GM19035 (cell line): ENCODE measurements around the gene CFAP251.
"Not testable (repeated sequence)": the region's sequence is repeated elsewhere in the genome, so short reads cannot be mapped to it uniquely, and the experiment has no call there.

Experiments used
- ATAC-seq: cut with Tn5 transposase; IDR thresholded peaks from one replicate; pipeline ENCODE4 v1.9.1; 2021; ENCODE audit not compliant: unreplicated experiment

Gene CFAP251

DNA sequence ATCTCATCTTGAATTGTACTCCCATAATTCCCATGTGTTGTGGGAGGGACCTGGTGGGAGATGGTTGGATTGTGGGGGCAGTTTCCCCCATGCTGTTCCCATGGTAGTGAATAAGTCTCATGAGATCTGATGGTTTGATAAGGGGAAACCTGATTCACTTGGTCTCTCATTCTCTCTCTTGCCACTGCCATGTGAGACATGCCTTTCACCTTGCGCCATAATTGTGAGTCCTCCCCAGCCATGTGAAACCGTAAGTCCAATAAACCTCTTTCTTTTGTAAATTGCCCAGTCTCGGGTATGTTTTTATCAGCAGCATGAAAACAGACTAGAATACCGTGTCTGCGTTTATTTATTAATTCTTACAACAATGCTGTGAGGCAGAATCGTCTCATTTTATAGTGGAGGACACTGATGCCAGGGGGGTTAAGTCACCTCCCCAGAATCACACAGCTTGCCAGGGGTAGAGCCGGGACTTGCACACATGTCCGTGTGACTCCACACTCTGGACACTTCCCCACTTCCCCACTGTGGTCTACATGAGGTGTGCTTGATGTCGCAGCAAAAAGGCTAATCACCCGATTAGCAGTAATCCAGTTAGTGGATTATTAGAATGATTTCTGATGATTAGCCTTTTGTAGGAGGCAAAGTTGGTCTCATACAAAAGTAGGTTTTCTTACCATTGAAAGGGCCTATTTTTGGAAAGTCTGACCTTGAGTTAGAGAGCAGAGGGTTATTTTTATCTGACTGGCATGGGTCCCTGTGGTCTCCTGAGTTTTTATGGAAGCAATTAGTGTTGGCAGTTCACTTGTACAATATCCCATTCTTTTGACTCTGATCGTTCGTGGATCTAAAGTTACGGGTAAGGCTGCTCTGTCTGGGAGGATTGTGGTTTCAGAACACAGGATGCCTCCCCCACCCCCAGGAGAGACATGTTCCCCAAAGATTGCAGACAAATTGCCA is 55.9 kb downstream of the CFAP251 start:
- ATAC-seq, result no peak

GRCh38 chr12:121975021-121975420 is 56.6 kb downstream of the CFAP251 start:
- no peak for ATAC-seq

GRCh38 chr12:121976950-121977349 is 58.6 kb downstream of the CFAP251 start:
- ATAC-seq, result no peak

GRCh38 chr12:121980191-121980891 is 61.9 kb downstream of the CFAP251 start:
- no peak for ATAC-seq

GRCh38 chr12:121980892-121981272 is 62.5 kb downstream of the CFAP251 start:
- no peak for ATAC-seq

GRCh38 chr12:121981456-121981855 is 63.1 kb downstream of the CFAP251 start:
- ATAC-seq, result no peak

DNA sequence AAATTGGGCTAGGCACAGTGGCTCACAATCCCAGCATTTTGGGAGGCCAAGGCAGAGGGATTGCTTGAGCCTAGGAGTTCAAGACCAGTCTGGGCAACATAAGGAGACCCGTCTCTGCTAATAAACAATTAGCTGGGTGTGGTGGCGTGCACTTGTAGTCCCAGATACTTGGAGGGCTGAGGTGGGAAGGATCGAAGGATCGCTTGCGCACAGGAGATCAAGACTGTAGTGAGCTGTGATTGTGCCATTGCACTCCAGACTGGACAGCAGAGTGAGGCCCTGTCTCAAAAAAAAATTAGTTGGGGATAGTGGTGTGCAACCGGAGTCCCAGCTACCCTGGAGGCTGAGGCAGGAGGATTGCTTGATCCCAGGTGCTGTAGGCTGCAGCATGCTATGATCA is 64.6 kb downstream of the CFAP251 start:
- no peak for ATAC-seq

- no peak for ATAC-seq
Observed at GRCh38 chr12:121983536-121984210, 65.3 kb downstream of the CFAP251 start.

- ATAC-seq, result no peak
Observed at GRCh38 chr12:121986489-121987245, 68.3 kb downstream of the CFAP251 start.

DNA sequence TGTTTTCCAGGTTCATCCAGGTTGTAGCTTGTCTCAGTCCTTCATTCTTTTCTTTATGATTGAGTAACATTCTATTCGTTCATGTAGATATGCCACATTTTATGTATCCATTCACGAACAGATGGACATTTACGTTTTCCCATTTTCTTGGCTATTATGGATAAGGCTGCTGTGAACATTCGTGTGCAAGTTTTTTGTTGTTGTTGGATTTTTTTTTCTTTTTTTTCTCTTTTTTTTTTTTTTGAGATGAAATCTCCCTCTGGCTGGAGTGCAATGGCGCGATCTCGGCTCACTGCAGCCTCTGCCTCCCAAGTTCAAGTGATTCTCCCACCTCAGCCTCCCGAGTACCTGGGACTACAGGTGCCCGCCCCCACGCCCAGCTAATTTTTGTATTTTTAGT is 70.1 kb downstream of the CFAP251 start:
- ATAC-seq, result not testable (repeated sequence)

- ATAC-seq, result no peak
Observed at GRCh38 chr12:121989276-121990113, 71.1 kb downstream of the CFAP251 start.

DNA sequence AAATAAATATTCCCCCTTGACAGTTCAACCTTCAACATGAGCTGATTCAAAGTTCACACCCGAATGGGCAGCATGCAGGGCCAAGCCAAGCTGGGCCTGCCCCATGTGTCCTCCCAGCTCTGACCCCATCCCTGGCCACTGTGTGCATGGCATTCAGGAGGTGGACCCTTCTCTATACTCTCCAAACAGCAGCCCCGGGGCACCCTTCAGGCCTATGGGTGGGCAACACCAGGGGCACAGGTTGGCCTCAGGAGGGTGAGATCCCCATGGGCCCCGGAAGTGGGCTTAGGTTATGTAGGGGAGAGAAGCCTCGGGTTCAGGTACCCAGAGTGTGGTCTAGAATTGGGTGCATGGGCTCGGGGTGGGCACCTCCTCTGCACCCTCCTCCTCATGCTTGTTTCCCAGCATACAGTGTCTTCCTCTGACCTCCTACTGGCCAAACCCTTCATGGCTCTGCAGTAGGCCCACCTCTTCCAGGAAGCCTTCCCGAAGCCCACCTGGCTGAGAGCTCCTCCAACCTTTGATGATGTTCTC is 71.8 kb downstream of the CFAP251 start:
- no peak for ATAC-seq

- ATAC-seq, result peak; percentile 67
Observed at GRCh38 chr12:121990692-121991603, 72.6 kb downstream of the CFAP251 start.

- peak; percentile 69 for ATAC-seq
Observed at GRCh38 chr12:121992059-121992879, 73.9 kb downstream of the CFAP251 start.

GRCh38 chr12:121996050-121996944 is 77.9 kb downstream of the CFAP251 start:
- no peak for ATAC-seq

DNA sequence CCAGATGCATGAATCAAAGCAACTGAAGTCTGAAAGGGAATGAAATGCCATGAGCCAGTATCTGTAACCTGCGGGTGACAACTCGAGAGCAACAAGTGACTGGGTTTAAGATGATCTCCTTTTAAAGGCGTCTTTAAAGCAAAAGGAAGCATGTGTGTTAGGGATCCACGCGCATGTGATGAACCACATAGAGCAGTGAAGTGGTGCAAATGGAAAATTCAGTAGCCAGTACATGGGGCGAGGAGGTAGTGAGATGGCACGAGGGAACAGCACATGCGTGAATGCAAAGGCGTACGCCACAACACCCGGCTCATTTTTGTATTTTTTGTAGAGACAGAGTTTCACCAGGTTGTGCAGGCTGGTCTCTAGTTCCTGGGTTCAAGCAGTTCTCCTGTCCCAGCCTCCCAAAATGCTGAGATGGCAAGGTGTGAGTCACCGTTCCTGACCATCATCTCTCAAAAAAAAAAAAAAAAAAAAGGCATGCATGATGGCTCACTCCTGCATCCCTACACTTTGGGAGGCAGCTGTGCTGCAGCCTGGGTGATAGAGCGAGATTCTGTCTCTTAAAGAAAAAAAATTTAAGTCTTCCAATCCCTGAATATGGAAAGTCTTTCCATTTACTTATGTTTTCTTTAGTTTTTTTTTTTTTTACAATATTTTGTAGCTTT is 78.7 kb downstream of the CFAP251 start:
- no peak for ATAC-seq
